Skeletal muscle satellite cell (primary cell): ENCODE data around the gene PELI2. TPM values are rescaled to one million over a fixed set of nuclear protein-coding genes. Genes with fewer than 3 reads are reported as not detected.

ENCODE experiments used
- H3K27me3 ChIP-seq: 2 replicates; pipeline ENCODE4 v1.7.0; 2013; ENCODE audit warnings: low read length; ENCODE audit not compliant: control insufficient read depth, insufficient read depth
- H3K36me3 ChIP-seq: 2 replicates; pipeline ENCODE4 v1.7.0; 2013; ENCODE audit warnings: mild to moderate bottlenecking, control low read depth, low read length; ENCODE audit not compliant: insufficient read depth
- H3K4me1 ChIP-seq: 2 replicates; pipeline ENCODE4 v1.7.0; 2013; ENCODE audit warnings: low read length; ENCODE audit not compliant: control insufficient read depth, insufficient read depth
- H3K4me2 ChIP-seq: 2 replicates; pipeline ENCODE4 v1.7.0; 2013; ENCODE audit warnings: mild to moderate bottlenecking, low read length
- H3K4me3 ChIP-seq: 2 replicates; pipeline ENCODE4 v1.7.0; 2013; ENCODE audit warnings: low read length
- H3K9ac ChIP-seq: 2 replicates; pipeline ENCODE4 v1.7.0; 2013; ENCODE audit warnings: mild to moderate bottlenecking, low read depth, low read length, moderate library complexity
- H3K9me3 ChIP-seq: replicated peaks from 2 replicates; pipeline ENCODE4 v1.7.0; 2013; ENCODE audit warnings: mild to moderate bottlenecking, control low read depth, low read length
- total RNA-seq: library from RNA; depleted of rRNA; stranded (reverse); fragments of >200 nt; gene quantifications from 2 replicates; pipeline ENCODE4 v1.2.3, GENCODE V29; 2012; rRNA removed

Gene PELI2, protein sequence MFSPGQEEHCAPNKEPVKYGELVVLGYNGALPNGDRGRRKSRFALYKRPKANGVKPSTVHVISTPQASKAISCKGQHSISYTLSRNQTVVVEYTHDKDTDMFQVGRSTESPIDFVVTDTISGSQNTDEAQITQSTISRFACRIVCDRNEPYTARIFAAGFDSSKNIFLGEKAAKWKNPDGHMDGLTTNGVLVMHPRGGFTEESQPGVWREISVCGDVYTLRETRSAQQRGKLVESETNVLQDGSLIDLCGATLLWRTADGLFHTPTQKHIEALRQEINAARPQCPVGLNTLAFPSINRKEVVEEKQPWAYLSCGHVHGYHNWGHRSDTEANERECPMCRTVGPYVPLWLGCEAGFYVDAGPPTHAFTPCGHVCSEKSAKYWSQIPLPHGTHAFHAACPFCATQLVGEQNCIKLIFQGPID
- 2.0 and 2.8 TPM in 2 replicates for total RNA-seq

DNA sequence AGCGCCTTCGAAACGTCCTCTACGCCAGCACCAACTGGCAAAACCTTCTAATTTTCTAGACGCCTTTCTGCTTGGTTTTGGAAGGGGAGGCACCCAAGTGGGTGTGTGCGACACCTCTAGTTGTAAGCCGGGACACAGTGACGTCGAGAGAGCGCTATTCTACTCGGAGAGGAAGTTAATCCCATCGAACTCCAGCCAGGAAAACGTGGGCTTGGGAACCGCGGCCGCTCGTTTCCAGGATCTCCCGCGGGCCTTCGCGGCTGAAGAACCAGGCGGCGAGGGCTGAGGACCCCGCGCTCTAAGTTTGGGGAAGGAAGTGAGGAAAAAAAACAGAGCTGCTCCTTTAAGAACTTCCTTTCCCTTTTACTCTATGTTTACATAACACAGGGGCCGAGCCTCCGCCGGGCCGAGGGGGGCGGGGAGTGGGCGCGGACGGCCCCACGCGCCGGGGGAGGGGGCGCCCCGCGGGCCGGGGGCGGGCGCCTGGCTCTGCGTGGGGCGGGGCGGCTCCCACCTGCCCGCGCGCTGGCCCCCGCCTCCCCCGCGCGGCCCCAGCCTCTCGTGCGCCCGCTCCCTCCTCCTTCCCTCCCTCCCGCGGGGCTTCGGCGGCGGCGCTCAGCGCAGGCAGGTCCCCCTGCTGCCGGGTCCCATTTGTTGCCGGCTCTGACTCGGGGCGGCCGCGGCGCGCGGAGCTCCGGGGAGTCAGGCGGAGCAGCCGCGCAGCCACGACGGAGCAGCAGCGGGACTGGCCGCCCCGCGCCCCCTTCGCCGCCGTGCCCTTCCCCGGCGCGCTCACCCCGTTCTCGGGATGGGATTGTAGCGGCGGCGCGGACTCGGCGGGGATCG lies at the start of gene PELI2:
PELI2 (plus strand) TSS at position 647 of the 846 bp plus-strand sequence. CDS start 250 bp downstream, outside the sequence.
- Histone ChIP-seq H3K9ac (peak within 1 kb of the TSS; percentile 78), H3K4me3 (peak within 1 kb of the TSS; percentile 87), H3K4me1 (peaks cover 30% of the 10 kb centered on the region)

DNA sequence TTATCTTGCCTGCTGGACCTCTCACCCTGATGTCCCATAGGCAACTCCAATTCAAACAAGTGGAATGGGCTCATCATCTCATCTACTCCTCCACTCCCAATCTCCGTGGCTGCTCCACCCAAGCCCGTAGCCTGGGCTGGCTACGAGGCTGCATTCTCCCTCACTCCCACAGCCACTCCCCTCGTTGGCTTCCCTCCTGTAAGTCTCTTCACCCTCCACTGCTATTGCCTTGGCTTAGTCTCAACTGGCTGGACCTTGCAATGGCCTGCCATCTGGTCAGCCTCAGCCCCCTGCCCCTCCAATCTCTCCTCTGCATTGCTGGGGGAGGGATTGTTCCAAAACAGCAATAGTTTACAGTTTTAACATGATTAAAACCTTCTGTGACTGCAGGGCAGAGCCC lies 44.4 kb upstream of the PELI2 start:
- Histone ChIP-seq H3K9me3 (no peaks in the 10 kb centered on the region), H3K27me3 (peaks cover 28% of the 10 kb centered on the region), H3K36me3 (no peaks in the 10 kb centered on the region), H3K4me2 (no peak overlapping the region), H3K9ac (no peak overlapping the region), H3K4me3 (no peak overlapping the region), H3K4me1 (no peaks in the 10 kb centered on the region)

More for the DNA sequence above, at the start of gene PELI2:
- Histone ChIP-seq H3K36me3 (no peaks in the 10 kb centered on the region), H3K27me3 (no peaks in the 10 kb centered on the region), H3K4me2 (peak within 1 kb of the TSS; percentile 98), H3K9me3 (no peaks in the 10 kb centered on the region)

DNA sequence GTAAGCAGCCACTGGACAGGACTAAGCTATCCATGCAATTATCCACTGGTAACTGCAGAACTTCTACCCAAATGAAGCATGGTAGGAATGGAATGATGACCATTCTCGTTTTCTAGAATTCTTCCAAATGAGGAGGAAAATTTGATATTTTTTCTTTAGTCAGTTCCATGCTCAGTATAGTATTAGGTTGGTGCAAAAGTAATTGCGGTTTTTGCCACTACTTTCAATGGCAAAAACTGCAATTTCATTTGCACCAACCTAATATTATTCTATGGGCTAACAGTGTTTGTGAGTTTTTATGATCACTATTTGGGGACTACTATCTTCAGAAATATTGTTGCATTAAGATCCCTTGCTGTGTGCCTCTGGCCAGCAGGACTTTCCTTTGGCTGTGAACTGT lies 42.9 kb upstream of the PELI2 start:
- no peaks in the 10 kb centered on the region for H3K36me3 ChIP-seq
- H3K4me3 ChIP-seq, result no peak overlapping the region
- H3K4me1 ChIP-seq, result no peaks in the 10 kb centered on the region
- no peak overlapping the region for H3K9ac ChIP-seq
- H3K27me3 ChIP-seq, result peaks cover 28% of the 10 kb centered on the region
- no peaks in the 10 kb centered on the region for H3K9me3 ChIP-seq
- H3K4me2 ChIP-seq, result no peak overlapping the region

DNA sequence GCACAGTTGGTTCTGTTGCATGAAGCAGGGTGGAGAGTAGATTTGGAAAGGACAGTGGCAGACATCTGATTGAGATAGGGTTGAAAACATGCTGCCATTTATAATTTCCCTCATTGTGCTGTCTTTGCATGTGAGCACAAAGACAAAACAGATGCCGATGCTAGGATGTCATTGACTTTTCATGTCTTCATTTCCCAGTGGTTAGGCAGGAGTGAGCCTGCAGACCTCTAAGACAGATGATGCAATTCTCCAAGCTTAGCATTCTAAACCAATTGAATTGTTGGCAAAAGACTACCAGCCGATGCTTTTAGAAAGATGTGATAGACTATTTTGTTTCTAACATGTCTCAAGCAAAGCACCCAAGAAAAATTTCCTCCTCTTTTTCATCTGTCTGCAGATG lies 37.1 kb upstream of the PELI2 start:
- H3K9me3 ChIP-seq, result no peaks in the 10 kb centered on the region
- H3K4me2 ChIP-seq, result no peak overlapping the region
- H3K4me3 ChIP-seq, result no peak overlapping the region
- no peak overlapping the region for H3K9ac ChIP-seq
- H3K27me3 ChIP-seq, result peaks cover 38% of the 10 kb centered on the region
- no peaks in the 10 kb centered on the region for H3K4me1 ChIP-seq
- no peaks in the 10 kb centered on the region for H3K36me3 ChIP-seq

DNA sequence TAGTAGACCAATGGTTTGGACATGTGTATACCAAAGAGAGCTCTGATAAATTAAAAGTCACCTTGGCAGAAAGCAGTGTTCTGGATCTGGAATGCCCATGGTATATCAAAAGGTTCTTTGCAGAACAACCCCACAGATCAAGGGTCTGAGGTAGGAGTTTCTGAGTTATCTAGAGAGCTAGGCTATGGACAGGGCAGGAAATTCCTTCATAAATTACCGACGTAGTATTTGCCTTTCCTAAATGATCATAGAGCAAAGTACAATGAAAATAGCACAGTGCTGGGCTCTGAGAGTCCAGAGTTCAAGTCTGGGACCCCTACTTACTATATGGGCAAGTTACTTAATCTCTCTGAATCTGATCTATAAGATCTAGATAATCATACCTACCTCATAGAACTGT lies 35.3 kb upstream of the PELI2 start:
- H3K4me3 ChIP-seq, result no peak overlapping the region
- no peak overlapping the region for H3K4me2 ChIP-seq
- peaks cover 30% of the 10 kb centered on the region for H3K27me3 ChIP-seq
- H3K9me3 ChIP-seq, result no peaks in the 10 kb centered on the region
- H3K9ac ChIP-seq, result no peak overlapping the region
- no peaks in the 10 kb centered on the region for H3K4me1 ChIP-seq
- H3K36me3 ChIP-seq, result no peaks in the 10 kb centered on the region

DNA sequence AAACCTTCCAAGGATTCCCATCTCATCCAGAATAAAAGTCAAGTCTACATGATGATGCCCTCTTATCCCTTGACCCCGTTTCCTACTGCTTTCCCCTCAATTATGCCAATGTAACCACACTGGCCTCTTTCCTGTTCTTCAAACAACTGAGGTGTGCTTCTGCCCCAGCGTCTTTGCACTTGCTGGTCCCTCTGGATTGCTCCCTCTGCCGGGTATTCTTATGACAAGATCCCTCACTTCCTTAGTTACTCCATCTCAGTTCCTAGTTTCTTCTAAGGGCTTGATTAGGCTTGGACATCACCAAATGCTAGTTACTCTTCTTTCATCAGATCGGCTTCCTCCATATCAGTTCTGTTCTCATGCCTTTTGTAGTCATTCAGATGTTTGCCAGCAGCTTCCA lies 32.7 kb upstream of the PELI2 start:
- Histone ChIP-seq H3K4me1 (no peaks in the 10 kb centered on the region), H3K36me3 (no peaks in the 10 kb centered on the region), H3K4me2 (no peak overlapping the region), H3K27me3 (peaks cover 37% of the 10 kb centered on the region), H3K9ac (no peak overlapping the region), H3K9me3 (no peaks in the 10 kb centered on the region), H3K4me3 (no peak overlapping the region)

DNA sequence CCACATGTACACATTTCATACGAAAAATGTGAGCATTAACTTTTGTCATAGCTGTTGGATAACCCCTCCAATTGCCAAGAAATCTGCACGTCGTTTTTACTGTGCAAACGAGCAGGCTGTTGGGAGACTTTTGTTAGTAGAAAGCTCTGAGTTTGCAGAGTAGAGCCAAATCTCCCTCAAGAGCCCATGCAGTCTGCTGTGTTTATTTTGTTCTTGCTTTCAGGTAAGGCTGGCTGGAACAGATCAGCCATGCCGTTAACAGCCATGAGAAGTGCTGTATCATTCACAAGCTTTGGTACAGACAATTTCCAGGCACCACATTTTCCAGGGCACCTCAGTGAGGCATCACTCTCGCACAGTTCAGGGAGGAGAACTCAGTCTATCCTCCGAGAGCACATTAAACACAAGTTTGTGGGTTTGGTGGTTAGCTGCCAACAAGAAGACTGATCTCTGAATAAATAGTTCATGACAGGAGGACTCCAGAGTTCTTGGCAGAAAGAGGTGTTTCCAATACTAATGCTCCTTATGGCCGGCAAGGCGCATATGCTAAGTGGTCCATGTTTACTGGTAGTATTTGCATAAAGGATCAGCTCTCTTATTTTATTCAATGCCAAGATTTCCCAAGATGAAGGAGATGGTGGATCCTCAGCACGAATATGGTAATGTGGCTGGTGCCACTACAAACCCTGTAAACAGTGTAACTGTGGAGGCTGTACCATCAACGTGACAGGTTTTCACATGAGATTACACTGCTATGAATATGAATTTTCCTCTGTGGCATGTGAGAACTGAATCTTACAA lies 30.3 kb upstream of the PELI2 start:
- H3K27me3 ChIP-seq, result peaks cover 34% of the 10 kb centered on the region
- no peaks in the 10 kb centered on the region for H3K4me1 ChIP-seq
- H3K9ac ChIP-seq, result no peak overlapping the region
- H3K4me3 ChIP-seq, result no peak overlapping the region
- no peaks in the 10 kb centered on the region for H3K36me3 ChIP-seq
- H3K9me3 ChIP-seq, result no peaks in the 10 kb centered on the region
- H3K4me2 ChIP-seq, result no peak overlapping the region

DNA sequence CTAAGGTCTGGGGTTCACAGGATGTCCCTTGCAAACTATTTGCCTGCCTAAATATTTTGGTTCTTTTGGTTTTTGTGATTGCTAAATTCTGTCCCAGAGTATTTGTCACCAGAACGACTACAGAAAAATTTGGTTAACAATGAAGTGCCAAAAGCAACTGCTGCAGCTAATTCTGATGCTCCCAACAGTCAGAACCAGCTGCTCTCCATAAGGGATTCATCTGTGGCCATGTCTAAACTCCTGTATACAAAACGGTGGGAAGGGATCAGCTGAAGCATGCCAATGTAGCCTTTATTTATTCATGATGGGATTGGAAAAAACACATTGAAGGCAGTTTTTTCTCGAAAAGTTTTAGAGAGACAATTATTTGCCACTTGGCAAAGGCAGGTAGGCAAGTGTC lies 29.3 kb upstream of the PELI2 start:
- Histone ChIP-seq H3K4me2 (no peak overlapping the region), H3K36me3 (no peaks in the 10 kb centered on the region), H3K27me3 (peaks cover 27% of the 10 kb centered on the region), H3K9ac (no peak overlapping the region), H3K4me1 (no peaks in the 10 kb centered on the region), H3K9me3 (no peaks in the 10 kb centered on the region), H3K4me3 (no peak overlapping the region)

DNA sequence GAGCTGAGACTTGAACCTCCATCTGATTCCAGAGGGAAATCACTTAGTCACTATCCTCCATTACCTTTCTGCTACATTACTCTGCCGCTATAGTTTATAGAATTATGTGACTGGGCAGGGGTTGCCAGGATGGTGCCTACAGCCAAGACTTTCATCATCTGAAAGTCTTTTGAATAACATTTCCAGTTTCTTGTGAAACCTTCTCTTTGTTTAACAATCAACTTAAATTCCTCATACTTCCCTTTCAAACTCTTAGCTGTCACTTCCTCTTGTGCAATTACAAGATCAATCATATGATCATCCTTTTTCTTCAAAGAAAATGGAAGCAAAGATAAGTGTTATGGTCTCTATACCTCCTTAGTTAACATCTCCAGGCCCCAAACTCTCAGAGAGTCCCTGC lies 25.4 kb upstream of the PELI2 start:
- H3K4me2 ChIP-seq, result no peak overlapping the region
- no peaks in the 10 kb centered on the region for H3K9me3 ChIP-seq
- H3K4me1 ChIP-seq, result no peaks in the 10 kb centered on the region
- no peak overlapping the region for H3K9ac ChIP-seq
- H3K4me3 ChIP-seq, result no peak overlapping the region
- H3K36me3 ChIP-seq, result no peaks in the 10 kb centered on the region
- peaks cover 38% of the 10 kb centered on the region for H3K27me3 ChIP-seq

DNA sequence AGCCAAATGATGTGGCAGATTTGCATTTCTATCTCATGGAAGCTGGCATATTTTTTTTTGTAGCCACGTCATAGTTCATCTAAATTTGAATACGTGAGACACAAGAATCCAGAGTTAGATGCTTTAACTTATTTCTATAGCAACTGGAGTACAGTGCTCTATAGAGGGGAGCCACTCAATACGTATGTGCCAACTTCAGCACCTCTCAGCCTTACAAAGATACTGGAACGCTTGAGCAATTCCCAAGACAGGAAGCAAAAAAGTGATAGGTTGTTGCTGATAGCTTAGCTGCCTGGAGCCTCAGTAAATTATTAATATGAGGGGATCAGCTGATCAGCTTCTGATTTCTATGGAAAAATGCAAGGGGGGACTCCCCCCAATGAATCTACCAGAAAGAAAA lies 24.1 kb upstream of the PELI2 start:
- H3K4me2 ChIP-seq, result no peak overlapping the region
- no peak overlapping the region for H3K4me3 ChIP-seq
- H3K9me3 ChIP-seq, result no peaks in the 10 kb centered on the region
- peaks cover 26% of the 10 kb centered on the region for H3K27me3 ChIP-seq
- no peaks in the 10 kb centered on the region for H3K4me1 ChIP-seq
- no peaks in the 10 kb centered on the region for H3K36me3 ChIP-seq
- no peak overlapping the region for H3K9ac ChIP-seq

DNA sequence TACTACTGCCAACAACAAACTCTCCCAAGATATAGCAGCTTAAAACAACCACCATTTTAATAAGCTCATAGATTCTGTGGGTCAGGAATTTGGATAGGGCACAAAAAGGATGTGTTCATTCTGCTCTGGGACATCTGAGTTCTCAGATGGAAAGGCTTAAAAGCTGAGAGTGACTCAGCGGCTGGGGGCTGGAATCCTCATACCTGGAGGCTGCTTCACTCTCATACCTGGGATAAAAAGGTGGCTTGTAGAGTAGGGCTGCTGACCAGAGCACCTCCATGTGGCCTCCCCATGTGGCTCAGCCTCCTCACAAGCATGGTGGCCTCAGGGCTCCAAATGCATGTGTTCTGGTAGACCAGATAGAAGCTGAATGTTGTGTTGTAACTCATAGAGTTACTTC lies 20.2 kb upstream of the PELI2 start:
- H3K9ac ChIP-seq, result no peak overlapping the region
- H3K4me3 ChIP-seq, result no peak overlapping the region
- H3K36me3 ChIP-seq, result no peaks in the 10 kb centered on the region
- no peaks in the 10 kb centered on the region for H3K4me1 ChIP-seq
- no peak overlapping the region for H3K4me2 ChIP-seq
- H3K9me3 ChIP-seq, result no peaks in the 10 kb centered on the region
- peaks cover 23% of the 10 kb centered on the region for H3K27me3 ChIP-seq
